NCI-H69 (cell line): ENCODE data around the gene RNF227.

Experiments
- DNase-seq: peaks from one replicate; lab custom pipeline; 2025; lab: John Stamatoyannopoulos, UW

Gene RNF227

GRCh38 chr17:7889166-7889955 lies 26.7 kb downstream of the RNF227 start:
- peak; percentile 98 for DNase-seq

- DNase-seq, result peak; percentile 71
Measured at GRCh38 chr17:7888184-7888920, 27.7 kb downstream of the RNF227 start, which contains the start of gene CHD3. Gene CHD3, plus strand, starts transcription at chr17:7888789. Its CDS starts 212 bp downstream, at chr17:7889001.

GRCh38 chr17:7887482-7888183 lies 28.5 kb downstream of the RNF227 start:
- peak; percentile 99 for DNase-seq

- no peak for DNase-seq
Measured at GRCh38 chr17:7887038-7887481, 29.0 kb downstream of the RNF227 start.

GRCh38 chr17:7886227-7887037 lies 29.7 kb downstream of the RNF227 start:
- DNase-seq, result peak; percentile 65

GRCh38 chr17:7885367-7886226 lies 30.5 kb downstream of the RNF227 start:
- peak; percentile 85 for DNase-seq

- DNase-seq, result peak; percentile 54
Measured at GRCh38 chr17:7884581-7885366, 31.3 kb downstream of the RNF227 start.

DNA sequence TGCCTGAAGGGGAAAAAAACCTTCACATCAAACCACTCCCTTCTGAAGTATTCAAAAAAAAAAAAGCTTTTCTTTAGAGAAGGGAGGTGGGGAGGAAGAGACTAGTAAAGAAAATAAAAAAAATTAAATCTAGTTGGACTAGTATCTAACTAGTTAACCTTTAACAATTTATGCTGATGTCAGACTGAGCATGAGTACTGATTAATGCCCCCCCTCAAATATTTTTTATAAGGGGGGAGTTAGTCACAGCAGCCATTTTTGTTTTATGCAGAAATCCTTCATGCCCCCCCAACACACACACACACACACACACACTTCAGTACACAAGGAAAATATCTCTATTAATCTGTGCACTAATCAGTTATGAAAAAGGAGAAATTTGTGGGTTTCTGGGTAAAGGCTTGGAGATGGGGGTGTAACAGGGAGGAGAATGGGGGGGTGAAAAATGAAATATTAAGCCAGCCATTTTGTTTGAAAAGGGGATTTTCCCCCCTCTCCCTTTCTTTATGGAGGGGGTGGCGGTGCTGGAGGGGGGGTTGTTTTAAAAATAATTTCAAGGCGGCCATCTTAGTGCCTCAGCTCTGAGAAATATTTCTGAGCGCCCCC lies 32.2 kb downstream of the RNF227 start:
- peak; percentile 27 for DNase-seq

GRCh38 chr17:7882629-7883028 lies 33.5 kb downstream of the RNF227 start:
- DNase-seq, result peak; percentile 24

DNA sequence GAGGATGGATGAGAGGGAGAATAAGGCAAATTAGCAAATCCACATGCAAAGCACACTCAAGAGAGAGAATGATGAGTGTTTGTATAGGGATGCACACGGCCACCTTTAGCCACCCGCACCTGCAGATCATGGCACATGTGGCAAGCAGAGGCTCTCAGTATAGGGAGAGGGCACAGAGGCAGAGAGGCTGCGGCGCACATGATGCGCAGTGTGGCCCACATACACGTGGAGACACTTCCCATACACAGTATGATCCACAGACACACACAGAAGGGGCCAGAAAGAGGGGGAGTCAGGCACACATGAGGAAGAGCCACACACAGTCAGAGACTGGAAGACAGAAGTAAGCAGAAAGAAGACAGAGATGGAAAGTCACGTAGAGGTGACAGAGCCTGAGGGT lies 34.0 kb downstream of the RNF227 start:
- DNase-seq, result peak; percentile 59

DNA sequence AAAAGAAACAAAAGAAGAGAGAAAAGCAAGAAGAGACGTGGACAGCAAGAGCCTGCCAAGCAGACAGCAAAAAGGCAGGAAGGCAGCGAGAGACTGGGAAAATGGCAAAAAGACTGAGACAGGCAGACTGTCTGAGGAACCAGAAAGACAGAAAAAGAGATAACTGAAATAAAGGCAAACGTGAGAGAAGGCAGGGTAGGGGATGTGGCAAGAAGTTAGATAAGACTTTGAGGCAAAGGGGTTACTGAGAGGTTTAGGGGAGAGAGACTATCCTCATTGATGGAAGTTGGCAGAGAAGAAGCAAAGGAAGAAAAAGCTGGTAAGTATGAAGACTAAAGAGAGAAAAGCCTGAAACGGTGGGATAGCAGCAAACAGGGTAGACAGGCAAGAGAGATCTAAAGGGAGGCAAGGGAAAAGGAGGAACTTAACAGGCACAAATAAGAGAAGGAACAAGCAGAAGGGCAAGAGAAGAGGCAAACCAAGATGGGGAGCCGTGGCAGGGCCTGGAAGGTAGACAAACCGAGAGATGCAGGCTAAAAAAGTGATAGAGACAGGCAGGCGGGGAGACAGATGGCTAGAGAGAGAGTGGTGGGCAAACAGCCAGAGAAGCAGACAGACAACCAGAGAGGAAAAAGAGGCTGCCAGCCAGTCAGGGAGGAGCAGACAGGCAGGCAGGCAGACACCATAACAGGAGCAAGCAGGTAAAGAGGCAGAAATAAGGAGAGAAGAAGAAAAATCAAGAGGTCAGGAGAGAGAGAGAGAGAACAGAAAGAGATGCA lies 34.6 kb downstream of the RNF227 start:
- DNase-seq, result peak; percentile 81

DNA sequence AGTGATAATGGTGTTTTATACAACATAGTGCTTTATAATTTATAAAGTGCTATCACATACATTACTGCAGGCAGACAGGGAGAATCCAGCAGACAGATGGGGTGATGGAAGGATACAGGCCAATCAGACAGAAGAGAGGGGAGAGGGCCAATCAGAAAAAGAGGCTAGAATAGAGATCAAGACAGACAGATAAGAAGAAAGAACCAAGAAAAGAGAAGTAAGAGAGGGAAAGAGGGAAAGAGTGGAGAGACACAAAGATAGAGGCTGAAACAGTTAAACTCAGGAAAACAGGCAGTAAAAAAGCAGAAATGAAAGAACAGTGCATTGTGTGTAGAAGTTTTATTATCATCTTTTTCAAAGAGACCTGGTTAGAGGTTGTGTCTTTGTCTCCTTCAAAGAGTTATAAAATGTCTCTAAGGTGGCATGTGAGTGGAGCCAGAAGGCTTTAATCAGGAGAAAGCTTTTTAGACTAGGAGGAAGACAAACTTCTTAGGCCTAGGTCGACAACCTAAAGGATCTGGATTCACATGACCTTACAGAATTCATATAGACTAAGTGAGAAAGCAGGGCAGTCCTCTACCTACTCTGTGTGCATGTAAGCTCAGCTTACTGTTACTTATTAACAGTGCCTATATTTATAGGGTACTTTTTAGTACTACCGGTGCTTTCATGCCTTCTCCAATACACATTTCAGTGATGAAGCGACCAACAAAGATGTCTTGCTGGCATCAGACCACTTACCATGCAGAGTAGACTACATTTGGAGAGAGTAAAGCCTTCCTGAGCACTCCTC lies 35.8 kb downstream of the RNF227 start:
- no peak for DNase-seq

GRCh38 chr17:7878234-7878633 lies 37.9 kb downstream of the RNF227 start:
- DNase-seq, result no peak

DNA sequence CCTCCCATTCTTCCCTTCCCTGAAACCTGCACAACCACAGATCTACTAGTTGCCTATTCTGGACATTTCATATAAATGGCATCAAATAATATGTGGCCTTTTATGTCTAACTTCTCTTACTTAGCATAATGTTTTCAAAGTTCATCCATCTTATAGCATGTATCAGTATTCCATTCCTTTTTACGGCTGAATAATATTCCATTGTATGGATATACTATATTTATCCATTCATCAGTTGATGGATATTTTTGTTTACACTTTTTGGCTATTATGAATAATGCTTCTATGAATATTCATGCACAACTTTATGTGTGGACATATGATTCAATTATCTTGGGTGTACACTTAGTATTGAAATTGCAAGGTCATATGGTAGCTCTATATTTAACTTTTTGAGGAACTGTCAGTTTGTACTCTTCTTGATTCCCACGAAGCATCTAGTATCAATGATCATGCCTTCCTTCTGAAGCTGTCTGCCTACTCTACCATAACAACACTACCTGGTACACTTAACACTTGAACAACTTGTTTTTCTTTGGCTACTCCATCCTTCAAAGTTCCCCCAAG lies 40.2 kb downstream of the RNF227 start:
- no peak for DNase-seq

- DNase-seq, result no peak
Measured at GRCh38 chr17:7873051-7873450, 43.0 kb downstream of the RNF227 start.

- DNase-seq, result no peak
Measured at GRCh38 chr17:7867881-7868329, 48.2 kb downstream of the RNF227 start.

DNA sequence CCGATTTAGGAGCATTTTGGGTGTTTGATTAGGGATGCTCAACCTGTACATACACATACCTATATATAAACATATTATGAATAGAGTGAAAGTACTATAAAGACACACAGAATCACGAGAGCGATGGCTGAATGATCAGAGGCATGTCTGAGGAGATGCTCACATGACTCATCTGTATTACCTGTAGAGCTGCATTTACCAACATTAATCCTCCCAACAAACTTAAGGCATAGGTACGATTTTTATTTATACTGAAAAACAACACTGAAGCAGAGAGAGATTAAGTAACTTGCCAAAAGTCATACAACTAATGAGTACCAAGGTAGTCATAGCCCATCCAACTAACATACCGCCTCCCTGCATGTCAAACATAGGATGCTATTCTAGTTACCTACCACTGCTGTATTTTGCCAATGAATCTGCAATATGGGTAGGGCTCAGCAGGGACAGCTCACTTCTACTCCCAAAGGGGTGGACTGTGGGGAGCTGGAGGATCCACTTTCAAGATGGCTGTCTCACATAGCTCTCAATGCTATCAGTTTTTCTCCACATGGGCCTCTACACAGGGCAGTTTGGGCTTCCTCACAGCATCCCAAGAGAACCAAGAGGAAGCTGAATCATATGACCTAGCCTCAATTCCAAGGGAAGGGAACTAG lies 51.0 kb downstream of the RNF227 start:
- no peak for DNase-seq
